GM13977 (cell line): ENCODE results near the gene EDC3.

Experiments used
- DNase-seq: peaks from one replicate; pipeline ENCODE4 v3.0.0; 2012; ENCODE audit warnings: low spot score
- in situ Hi-C: fragments of 300-500 bp; cut with MboI; formaldehyde crosslinking; loops from one replicate; pipeline ENCODE4 v1.12.0; 2022; ENCODE audit warnings: low sequenced_read_pairs, low pct_unique_long_range_greater_than_20kb, mixed read lengths, inconsistent platforms; ENCODE audit not compliant: unreplicated experiment
- TF ChIP-seq, protein P1 (sequence below): IDR thresholded peaks from 2 replicates; pipeline ENCODE4 v1.5.1; 2012; ENCODE audit warnings: mild to moderate bottlenecking, control low read depth; ENCODE audit not compliant: insufficient read depth; ENCODE audit errors: extremely low read depth, missing control alignments

EDC3 gene

DNA sequence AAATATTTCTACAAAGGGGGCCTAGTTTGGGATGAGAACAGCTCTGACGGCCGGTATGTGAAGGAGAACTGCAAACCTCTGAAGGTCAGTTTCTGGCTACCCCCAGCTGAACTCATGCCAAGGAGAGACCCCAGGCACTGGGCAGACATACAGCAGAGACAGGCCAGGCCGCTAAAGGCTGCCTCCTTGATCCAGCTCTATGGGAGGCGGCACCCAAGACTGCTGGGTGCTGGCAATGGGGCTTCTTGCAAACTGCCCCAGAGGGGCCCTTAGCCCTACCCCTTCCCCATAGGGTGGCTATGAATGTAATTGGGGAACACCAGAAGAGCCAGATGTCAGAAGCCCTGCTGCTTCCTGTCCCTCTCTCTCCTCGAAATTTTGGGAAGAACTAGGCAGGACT lies 66.9 kb downstream of the EDC3 start:
- in situ Hi-C loops = loop anchor here (10.0 to 25.0 kb wide), 2 partner anchors 254 to 308 kb away; partner anchors contain the start of gene COX5A
- TF ChIP-seq, protein P1, sequence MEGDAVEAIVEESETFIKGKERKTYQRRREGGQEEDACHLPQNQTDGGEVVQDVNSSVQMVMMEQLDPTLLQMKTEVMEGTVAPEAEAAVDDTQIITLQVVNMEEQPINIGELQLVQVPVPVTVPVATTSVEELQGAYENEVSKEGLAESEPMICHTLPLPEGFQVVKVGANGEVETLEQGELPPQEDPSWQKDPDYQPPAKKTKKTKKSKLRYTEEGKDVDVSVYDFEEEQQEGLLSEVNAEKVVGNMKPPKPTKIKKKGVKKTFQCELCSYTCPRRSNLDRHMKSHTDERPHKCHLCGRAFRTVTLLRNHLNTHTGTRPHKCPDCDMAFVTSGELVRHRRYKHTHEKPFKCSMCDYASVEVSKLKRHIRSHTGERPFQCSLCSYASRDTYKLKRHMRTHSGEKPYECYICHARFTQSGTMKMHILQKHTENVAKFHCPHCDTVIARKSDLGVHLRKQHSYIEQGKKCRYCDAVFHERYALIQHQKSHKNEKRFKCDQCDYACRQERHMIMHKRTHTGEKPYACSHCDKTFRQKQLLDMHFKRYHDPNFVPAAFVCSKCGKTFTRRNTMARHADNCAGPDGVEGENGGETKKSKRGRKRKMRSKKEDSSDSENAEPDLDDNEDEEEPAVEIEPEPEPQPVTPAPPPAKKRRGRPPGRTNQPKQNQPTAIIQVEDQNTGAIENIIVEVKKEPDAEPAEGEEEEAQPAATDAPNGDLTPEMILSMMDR = no peak

DNA sequence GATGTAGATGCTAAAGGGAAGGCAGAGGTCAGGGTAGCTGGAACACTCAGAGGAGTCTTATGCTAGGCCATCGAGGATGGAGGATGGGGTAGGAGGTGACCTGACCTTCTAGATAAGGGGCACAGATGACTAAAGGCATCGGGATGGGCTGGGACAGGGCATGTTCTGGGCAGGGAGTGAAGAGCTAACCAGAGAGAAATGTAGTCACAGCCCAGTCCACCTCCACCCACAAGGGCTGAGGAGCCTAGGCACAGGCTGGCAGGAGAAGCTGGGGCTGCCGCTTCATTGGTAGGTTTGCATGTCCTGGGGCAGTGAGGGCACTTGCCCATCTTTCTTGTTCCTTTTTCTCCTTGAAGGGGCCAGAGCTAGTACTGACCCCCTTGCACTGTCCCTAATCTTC lies 67.6 kb downstream of the EDC3 start:
- no peak for DNase-seq
- TF ChIP-seq, protein P1 = no peak
- in situ Hi-C loops = loop anchor here (10.0 to 25.0 kb wide), 2 partner anchors 253 to 309 kb away; partner anchors contain the start of gene COX5A

More for the DNA sequence above, 66.9 kb downstream of the EDC3 start:
- DNase-seq = no peak

DNA sequence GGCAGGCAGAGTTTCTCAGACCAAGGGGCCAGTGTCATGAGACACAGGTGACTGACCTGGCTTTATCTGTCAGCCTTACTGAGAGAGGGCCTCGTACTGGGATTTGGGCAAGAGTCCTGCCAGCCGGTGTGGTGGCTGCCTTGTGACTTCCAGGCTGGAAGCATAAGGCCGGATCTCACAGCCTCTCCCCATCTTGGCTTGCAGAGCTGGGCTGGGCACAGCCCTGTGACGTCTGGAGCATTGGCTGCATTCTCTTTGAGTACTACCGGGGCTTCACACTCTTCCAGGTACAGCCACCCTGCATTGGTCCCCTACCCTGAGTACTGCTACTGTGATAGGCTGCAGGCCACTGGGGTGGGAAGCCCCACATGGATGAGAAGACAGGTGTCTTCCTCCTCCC lies 68.1 kb downstream of the EDC3 start:
- in situ Hi-C loops = loop anchor here (10.0 to 25.0 kb wide), 2 partner anchors 253 to 310 kb away; partner anchors contain the start of gene COX5A
- TF ChIP-seq, protein P1 = no peak
- DNase-seq = no peak

DNA sequence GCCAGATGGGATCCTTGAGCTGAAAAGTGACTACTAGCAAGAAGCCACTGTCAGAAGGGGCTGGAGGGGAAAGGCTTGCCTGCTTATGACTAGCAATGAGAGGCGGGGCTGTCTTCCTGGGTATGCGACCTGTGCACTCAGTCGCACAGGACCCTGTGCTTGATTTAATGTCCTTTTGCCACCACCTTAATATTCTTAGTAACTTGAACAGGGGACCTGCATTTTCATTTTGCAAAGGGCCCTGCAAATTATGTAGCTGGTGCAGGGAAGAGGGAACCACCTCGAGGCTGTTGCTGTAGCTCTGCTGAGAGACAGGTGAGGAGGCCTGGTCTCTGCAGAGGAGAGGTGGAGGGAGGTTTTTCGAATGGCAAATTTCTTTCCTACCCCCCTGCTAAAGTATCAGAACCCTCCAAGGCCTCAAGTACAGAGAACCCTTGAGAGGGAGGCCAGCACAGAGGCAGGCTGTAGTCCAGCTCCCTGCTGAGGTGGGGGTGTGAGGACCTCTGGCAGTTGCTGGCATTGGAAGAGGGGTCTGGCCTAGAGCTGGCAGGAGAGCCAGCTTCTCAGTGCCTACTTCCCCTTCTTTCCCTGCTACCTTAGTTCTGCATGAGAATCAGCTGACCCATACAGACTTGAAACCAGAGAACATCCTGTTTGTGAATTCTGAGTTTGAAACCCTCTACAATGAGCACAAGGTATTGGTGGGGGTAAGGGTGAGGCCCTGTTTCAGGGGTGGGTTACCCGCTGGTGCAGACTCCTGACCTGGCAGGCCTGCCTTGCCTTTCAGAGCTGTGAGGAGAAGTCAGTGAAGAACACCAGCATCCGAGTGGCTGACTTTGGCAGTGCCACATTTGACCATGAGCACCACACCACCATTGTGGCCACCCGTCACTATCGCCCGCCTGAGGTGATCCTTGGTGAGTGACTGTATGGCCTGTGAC lies 68.8 kb downstream of the EDC3 start:
- no peak for DNase-seq
- in situ Hi-C loops = loop anchor here (10.0 to 25.0 kb wide), 2 partner anchors 252 to 310 kb away; partner anchors contain the start of gene COX5A
- TF ChIP-seq, protein P1 = no peak

DNA sequence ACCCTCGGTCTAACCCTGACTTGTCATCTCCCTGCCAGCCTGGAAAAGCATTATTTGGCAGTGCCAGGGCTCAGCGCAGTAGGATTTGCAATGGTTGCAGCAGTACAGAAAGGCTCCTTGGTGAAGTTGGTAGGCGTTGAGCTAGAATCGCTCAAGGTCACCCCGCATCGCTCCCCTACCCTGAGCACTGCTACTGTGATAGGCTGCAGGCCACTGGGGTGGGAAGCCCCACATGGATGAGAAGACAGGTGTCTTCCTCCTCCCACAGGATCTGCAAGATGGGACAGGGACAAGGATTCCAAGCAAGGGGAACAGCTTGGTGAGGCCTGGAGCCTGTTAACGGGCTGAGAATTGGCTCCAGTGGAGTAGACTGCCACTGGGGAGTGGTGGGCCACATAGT lies 69.5 kb downstream of the EDC3 start:
- TF ChIP-seq, protein P1 = no peak
- no peak for DNase-seq
- in situ Hi-C loops = loop anchor here (10.0 to 25.0 kb wide), 2 partner anchors 252 to 311 kb away; partner anchors contain the start of gene COX5A

DNA sequence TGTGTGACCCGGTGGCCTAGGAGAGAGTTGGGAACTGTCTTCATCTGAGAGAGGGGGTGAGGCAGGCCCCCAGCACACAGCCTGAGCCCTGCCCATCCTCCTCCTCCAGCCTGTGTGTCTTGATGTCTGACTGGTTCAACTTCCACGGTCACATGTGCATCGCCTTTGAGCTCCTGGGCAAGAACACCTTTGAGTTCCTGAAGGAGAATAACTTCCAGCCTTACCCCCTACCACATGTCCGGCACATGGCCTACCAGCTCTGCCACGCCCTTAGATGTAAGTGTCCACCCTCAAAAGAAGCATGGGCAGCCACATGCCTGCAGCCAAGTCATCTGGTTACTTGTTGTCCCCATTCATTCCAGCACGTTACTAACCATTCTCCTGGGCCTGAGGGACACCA lies 70.1 kb downstream of the EDC3 start:
- TF ChIP-seq, protein P1 = no peak
- in situ Hi-C loops = loop anchor here (10.0 to 25.0 kb wide), 2 partner anchors 251 to 312 kb away; partner anchors contain the start of gene COX5A
- DNase-seq = no peak
